ENCODE data around the gene RANBP9.

GRCh38 chr6:13575377-13575775, 136.3 kb downstream of the RANBP9 start:
- TF ChIP-seq CTCF (IDR thresholded peaks at IDR 0.05) = peak; percentile 62 to 82 (median 71)
- TF ChIP-seq POLR2AphosphoS5 (IDR thresholded peaks at IDR 0.05) = no peak
